PFSK-1 (cell line): ENCODE data around the gene IFT57.

ENCODE experiments used
- FOXP2 ChIP-seq: optimal IDR thresholded peaks from 2 replicates; pipeline ENCODE3; 2011; ENCODE audit warnings: borderline replicate concordance, control low read depth, inconsistent platforms; ENCODE audit not compliant: insufficient read depth; ENCODE audit errors: extremely low read length, extremely low read depth
- POLR2AphosphoS5 ChIP-seq: IDR thresholded peaks from 2 replicates; pipeline ENCODE4 v1.6.1; 2012; ENCODE audit warnings: low read depth, mild to moderate bottlenecking, control low read depth, low read length, moderate library complexity
- SIN3A ChIP-seq: IDR thresholded peaks from 2 replicates; pipeline ENCODE4 v1.6.1; 2012; ENCODE audit warnings: mild to moderate bottlenecking, low read length, moderate library complexity, borderline replicate concordance; ENCODE audit not compliant: insufficient read depth
- TAF1 ChIP-seq: IDR thresholded peaks from 2 replicates; pipeline ENCODE4 v1.6.1; 2012; ENCODE audit warnings: low read length, control low read depth, borderline replicate concordance; ENCODE audit not compliant: insufficient read depth
- TF ChIP-seq, protein P1 (sequence below), 2 experiments: IDR thresholded peaks; 2 replicates each; pipeline versions ENCODE4 v1.6.1 to v1.8.0; 2011 to 2012; ENCODE audit warnings: low read depth in 2 of 2, low read length in 2 of 2, control low read depth in 1 of 2, inconsistent platforms in 1 of 2, mild to moderate bottlenecking in 1 of 2, moderate library complexity in 1 of 2; ENCODE audit not compliant: insufficient read depth in 1 of 2

Gene IFT57

DNA sequence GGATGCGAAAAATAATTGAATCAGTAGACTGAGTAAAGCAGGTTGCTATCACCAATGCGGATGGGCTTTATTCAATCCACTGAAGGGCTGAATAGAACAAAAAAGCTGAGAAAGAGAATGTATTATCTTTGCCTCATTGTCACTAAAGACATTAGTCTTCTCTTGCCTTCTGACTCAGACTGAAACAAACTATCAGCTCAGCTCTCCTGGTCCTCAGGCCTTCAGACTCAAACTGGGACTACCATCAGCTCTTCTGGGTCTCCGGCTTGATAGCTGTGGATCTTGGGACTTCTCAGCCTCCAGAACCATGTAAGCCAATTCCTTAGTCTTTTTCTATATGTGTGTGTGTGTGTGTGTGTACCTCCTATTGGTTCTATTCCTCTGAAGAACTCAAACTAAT lies 12.6 kb downstream of the IFT57 start:
- TF ChIP-seq TAF1 = no peak
- no peak for TF ChIP-seq POLR2AphosphoS5
- no peak for TF ChIP-seq FOXP2
- TF ChIP-seq, protein P1, sequence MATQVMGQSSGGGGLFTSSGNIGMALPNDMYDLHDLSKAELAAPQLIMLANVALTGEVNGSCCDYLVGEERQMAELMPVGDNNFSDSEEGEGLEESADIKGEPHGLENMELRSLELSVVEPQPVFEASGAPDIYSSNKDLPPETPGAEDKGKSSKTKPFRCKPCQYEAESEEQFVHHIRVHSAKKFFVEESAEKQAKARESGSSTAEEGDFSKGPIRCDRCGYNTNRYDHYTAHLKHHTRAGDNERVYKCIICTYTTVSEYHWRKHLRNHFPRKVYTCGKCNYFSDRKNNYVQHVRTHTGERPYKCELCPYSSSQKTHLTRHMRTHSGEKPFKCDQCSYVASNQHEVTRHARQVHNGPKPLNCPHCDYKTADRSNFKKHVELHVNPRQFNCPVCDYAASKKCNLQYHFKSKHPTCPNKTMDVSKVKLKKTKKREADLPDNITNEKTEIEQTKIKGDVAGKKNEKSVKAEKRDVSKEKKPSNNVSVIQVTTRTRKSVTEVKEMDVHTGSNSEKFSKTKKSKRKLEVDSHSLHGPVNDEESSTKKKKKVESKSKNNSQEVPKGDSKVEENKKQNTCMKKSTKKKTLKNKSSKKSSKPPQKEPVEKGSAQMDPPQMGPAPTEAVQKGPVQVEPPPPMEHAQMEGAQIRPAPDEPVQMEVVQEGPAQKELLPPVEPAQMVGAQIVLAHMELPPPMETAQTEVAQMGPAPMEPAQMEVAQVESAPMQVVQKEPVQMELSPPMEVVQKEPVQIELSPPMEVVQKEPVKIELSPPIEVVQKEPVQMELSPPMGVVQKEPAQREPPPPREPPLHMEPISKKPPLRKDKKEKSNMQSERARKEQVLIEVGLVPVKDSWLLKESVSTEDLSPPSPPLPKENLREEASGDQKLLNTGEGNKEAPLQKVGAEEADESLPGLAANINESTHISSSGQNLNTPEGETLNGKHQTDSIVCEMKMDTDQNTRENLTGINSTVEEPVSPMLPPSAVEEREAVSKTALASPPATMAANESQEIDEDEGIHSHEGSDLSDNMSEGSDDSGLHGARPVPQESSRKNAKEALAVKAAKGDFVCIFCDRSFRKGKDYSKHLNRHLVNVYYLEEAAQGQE (IDR thresholded peaks at IDR 0.05; ENCODE audit: insufficient read depth in 1 of 2, low read depth in 2 of 2, low read length in 2 of 2) = no peak
- no peak for TF ChIP-seq SIN3A

DNA sequence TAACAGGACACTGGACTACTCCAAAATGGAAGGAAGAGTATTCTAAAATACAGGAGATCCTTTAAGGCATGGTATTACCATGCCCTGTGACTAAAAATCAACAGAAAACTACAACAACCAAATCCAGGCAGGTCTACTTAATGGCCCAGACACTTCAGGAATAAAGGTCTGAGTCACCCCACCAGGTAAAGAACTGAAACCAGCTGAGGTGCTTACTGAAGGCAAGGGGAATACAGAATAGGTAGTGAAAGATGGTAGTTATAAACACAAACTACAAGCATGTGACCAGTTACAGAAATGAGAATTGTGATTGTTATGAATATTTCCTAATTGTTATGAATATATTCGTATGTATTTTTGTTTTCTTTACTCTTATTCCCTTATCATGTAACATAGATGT lies 13.4 kb downstream of the IFT57 start:
- TF ChIP-seq TAF1 = no peak
- TF ChIP-seq, protein P1 (IDR thresholded peaks at IDR 0.05; ENCODE audit: insufficient read depth in 1 of 2, low read depth in 2 of 2, low read length in 2 of 2) = no peak
- TF ChIP-seq POLR2AphosphoS5 = no peak

DNA sequence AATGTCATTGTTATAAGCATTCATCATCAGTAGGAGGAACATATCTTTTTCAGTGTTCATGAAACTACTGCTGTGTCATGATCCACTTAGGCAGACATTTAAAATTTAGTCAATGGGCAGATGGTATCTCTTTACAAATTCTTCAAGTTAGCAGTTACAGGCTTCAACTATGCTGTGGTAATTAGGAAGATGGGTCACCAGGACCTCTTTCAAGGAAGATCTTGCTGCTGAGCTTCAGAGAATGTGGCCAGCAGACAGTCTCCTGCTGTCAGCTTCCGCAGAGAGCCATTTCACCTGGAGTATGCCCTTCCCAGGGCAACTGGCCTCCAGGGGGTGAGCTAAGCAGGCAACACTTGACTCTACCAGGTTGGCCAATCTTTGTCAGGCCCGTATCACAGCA lies 19.4 kb downstream of the IFT57 start:
- TF ChIP-seq FOXP2 (no peak), TAF1 (no peak), SIN3A (no peak)

DNA sequence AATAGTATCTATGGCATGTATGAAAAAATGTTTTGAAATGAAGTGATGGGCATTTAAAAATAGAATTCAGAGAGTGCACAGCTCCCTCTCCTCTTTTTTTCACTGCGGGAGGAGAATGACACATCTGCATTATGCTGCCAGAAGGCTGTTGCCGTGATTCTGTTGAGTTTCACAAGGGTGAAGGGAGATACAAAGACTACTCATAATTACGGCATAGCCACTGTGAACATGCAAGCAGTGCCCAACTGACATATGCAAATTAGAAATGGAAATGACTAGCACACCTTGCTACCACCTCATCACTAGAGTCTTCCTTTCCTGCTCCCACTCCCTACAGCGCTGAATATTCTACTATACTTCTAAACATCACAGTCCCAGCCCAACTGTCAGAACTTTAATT lies 20.1 kb downstream of the IFT57 start:
- TF ChIP-seq TAF1 = no peak
- no peak for TF ChIP-seq POLR2AphosphoS5

DNA sequence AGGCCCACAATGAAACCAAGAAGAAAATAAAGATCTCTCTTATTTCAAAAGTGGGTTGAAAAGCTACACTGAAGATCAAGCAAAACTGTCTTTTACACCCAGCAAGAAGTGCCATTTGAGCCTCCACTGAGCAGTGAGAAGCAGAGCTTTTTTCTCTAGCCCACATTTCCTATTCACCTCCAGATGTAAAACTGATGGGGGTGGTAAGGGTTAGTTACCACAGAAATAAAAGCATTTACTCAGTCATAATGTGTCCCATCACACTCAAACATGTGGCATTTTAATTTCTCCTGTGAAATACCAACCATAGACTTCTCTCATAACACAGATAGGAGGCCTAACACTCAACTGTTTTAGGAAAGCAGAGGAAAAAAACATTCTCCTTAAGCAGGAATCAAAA lies 21.0 kb downstream of the IFT57 start:
- no peak for TF ChIP-seq SIN3A
- TF ChIP-seq, protein P1 (IDR thresholded peaks at IDR 0.05; ENCODE audit: insufficient read depth in 1 of 2, low read depth in 2 of 2, low read length in 2 of 2) = no peak
- no peak for TF ChIP-seq POLR2AphosphoS5

DNA sequence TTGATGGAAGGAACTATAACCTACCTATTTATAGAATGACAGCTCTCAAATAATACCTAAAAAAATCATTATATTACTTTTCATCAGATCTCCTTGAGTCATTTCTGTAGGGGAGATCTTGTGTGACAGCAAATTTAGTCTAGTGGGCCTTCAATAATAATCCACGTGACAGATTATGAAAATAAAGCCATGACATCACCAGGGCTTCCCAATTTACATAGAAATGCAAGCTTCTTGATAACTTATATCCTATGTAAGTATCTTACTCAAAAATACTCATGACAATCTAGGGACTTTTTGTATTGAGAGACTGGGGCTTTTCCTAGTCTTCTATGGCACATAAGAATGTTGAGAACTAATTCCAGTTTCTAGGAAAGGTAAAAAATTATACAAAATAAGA lies 21.6 kb downstream of the IFT57 start:
- no peak for TF ChIP-seq SIN3A
- TF ChIP-seq POLR2AphosphoS5 = no peak
- TF ChIP-seq TAF1 = no peak

DNA sequence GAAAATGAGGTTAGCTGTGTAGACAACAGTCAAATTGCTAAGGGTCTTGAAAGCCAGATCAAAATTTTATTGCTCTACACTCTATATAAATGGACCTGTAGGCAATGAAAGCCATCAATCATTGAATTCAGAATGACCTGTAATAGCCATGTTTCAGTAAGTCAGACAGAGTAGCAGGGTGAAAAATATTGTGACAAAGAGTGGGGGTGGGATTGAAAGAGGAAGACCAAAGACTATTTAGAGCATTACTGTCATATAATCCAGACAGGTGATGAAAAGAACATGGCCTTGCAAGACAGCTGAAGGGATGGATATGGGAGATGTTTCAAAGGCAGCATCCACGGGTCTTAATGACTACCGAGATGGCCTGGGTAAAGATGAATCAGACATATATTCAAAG lies 22.2 kb downstream of the IFT57 start:
- TF ChIP-seq, protein P1 (IDR thresholded peaks at IDR 0.05; ENCODE audit: insufficient read depth in 1 of 2, low read depth in 2 of 2, low read length in 2 of 2) = no peak
- no peak for TF ChIP-seq TAF1
- no peak for TF ChIP-seq POLR2AphosphoS5
- TF ChIP-seq FOXP2 = no peak
- no peak for TF ChIP-seq SIN3A
